Stromal cell of bone marrow (primary cell): Measurements from ENCODE around the gene SNRNP35.
"Not testable (repeated sequence)": the region's sequence is repeated elsewhere in the genome, so short reads cannot be mapped to it uniquely, and the experiment has no call there.

Experiments
- DNase-seq: peaks from one replicate; pipeline ENCODE4 v3.0.0-alpha.2; 2012; ENCODE audit warnings: low read depth

Gene SNRNP35, protein sequence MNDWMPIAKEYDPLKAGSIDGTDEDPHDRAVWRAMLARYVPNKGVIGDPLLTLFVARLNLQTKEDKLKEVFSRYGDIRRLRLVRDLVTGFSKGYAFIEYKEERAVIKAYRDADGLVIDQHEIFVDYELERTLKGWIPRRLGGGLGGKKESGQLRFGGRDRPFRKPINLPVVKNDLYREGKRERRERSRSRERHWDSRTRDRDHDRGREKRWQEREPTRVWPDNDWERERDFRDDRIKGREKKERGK

DNA sequence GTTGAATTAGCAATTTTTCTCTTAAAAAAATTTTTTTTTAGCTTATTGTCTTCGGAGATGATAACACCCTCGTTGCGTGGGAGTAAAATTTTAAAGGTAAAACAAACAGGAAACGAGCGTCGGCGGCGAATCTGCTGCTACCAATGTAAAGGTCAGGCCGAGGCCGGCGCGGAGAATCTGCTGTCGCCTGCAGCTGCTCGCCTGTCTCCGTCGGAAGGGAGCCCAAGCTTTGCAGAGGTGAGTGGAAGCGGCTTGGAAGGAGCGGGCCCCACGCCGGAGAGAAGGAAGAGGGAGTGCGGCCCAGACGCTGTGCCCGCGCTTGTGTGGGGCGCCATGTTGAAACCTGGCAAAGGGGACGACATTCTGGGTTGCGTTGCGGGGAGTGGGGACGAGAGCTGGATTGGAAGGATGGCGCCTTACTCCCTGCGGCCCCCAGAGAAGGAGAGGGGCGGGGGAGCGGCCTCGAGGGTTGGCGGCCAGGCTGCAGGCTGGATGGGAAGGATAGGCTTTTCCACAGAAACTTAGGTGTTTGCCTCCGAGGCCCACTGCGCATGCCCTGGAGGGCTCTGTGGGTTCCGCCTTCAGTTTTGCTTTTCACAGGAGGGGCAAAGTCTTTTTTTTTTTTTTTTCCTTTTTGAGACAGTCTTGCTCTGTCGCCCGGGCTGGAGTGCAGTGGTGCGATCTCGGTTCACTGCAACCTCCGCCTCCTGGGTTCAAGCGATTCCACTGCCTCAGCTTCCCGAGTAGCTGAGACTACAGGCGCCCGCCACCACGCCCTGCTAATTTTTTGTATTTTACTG lies at the start of gene SNRNP35:
SNRNP35 (plus strand) TSS at position 160 of the 800 bp plus-strand sequence. CDS start 7,402 bp downstream, outside the sequence.
- DNase-seq = peak; percentile 76

DNA sequence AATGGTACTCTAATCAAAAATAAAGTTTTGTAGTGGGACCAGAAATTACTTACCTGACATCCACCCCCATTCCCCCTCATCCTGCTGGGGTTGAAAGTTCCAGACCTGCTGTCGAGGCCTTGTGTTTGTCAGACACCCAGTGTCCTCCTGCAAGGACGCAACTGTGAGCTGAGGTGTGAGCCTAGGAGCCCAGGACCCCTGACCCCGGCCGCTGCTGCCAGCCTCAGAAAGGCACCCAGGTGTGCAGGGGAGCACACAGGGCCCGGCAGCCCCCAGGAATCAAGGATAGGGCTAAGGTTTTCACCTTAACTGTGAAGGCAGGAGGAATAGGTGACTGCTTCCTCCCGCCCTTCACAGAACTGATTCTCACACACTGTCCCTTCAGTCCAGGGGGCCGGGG lies 49.3 kb upstream of the SNRNP35 start:
- not testable (repeated sequence) for DNase-seq

DNA sequence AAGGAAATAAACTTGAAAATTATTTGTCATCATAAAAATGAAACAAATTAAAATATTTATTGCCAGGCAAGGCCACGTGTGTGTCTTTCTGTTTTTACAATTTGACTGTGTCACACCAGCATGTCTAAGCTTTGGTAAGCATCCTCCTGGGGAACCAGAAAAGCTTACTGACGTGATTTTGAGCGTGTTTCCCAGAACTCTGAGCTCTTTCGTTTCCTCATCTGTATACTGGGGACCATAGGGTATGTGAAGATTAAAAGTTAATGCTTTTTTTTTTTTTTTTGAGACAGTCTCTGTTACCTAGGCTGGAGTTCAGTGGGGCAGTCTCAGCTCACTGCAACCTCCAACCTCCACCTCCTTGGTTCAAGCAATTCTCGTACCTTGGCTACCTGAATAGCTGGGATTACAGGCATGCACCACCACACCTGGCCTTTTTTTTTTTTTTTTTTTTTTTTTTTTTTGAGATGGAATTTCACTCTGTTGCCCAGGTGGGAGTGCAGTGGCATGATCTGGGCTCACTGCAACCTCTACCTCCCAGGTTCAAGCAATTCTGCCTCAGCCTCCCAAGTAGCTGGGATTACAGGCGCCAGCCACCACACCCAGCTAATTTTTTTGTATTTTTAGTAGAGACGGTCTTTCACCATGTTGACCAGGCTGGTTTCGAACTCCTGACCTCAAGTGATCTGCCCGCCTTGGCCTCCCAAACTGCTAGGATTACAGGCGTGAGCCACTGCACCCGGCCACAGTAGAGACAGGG lies 48.5 kb upstream of the SNRNP35 start:
- not testable (repeated sequence) for DNase-seq

DNA sequence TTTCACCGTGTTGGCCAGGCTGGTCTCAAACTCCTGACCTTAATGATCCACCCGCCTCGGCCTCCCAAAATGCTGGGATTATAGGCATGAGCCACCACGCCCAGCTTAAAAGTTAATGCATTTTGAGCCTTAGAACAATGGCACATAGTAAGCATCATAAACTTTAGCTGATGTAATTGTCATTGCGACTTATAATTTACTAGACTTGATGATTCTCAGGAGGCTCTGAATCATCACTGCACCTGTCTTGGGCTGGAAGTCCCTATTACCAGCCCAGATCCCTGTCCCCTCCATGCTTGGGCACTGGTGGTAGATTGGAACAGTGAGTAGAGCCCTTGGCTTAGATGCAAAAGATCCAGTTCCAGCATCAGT lies 47.9 kb upstream of the SNRNP35 start:
- no peak for DNase-seq

DNA sequence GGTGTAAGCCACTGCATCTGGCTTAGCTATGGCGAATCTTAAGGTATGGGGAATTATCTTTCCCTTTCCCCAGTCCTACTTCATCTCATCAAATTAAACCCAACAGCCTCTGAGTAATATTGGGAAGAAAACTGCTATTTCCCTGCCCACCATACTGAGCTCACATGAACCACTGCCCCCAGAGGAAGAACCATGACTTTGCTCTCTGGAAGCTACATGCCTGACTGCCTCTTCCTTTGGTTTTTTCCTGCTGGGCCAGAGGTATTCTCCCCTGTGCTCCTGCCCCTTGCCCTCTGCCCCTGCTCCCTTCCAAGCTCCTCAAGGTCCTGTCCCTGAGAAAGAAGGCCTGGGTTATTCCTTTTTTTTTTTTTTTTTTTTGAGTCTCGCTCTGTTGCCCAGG lies 36.6 kb upstream of the SNRNP35 start:
- DNase-seq = no peak

DNA sequence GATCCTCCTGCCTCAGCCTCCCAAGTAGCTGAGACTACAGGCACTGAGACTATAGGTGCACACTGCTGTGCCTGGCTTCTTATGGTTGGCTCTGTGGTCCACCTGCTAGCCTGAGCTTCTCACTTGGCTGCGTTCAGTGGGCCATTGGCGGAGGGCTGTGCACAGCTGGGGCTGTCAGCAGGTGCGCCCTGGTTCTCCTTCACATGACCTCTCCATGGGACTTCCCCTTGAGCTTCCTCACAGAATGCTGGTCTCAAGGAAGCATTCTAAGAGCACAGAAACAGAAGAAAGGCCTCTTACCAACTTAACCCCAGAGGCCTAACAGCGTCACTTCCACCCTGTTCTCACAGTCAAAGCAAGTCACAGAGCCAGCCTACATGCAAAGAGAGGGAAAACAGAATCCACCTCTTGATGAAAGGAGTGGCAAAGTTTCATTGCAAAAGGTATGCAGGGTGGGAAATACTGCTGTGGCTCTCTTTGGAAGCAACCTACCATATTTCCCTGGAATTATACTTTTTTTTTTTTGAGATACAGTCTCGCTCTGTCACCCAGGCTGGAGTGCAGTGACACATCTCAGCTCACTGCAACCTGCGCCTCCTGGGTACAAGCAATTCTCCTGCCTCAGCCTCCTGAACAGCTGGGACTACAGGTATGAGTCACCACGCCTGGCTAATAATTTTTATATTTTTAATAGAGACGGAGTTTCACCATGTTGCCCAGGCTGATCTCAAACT lies 30.7 kb upstream of the SNRNP35 start:
- no peak for DNase-seq

DNA sequence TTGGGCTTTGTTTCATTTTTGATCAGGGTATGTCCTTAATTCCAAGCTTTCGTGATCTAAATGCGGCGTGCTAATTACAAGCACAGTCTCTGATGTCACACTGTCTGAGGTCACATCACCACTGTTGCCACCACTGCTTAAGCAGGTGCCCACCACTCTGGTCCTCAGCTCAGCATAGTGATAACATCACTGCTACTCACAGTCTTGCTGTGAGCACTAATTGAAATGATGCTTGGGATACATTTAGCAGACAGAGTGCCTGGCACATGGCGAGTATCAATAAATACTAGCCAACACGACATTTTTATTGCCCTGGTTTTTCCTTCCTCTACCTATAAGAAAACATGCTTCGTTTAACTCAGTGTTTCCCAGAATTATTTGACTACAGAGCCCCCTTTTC lies 29.3 kb upstream of the SNRNP35 start:
- no peak for DNase-seq

DNA sequence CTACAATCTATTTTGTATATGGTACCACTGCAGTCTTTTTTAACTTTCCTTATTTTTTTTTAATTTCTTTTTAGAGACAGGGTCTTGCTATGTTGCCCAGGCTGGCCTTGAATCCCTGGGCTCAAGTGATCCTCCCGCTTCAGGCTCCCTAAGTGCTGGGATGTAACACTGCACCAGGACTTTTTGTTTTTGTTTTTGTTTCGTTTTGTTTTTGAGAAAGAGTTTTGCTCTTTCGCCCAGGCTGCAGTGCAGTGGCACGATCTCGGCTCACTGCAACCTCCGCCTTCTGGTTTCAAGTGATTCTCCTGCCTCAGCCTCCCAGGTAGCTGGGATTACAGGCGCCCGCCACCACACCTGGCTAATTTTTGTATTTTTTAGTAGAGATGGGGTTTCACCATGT lies 28.8 kb upstream of the SNRNP35 start:
- not testable (repeated sequence) for DNase-seq

DNA sequence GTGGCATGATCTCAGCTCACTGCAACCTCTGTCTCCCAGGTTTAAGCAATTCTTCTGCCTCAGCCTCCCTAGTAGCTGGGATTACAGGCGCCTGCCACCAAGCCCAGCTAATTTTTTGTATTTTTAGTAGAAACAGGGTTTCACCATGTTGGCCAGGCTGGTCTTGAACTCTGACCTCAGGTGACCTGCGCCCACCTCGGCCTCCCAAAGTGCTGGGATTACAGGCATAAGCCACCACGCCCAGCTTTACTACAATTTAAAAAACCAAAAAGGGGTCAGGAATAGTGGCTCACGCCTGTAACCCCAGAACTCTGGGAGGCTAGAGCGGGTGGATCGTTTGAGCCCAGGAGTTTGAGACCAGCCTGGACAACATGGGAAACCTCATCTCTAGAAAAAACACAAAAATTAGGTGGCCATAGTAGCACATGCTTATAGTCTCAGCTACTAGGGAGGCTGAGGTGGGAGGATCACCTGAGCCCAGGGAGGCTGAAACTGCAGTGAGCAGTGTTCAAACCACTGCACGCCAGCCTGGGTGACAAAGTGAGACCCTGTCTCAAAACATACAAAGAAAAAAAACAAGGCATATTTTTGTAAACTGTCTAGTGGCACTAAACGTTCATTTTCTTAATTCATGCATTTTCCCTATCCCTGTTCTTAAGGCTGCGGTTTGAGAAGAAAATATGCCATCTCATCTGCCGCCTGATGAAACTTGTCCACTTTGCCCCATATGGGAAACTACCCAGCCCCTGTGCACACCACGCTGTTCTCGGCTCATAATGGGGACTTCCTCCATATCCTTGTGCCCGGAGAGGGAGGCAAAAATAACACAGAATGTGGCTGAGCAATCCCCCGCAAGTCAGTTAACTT lies 25.8 kb upstream of the SNRNP35 start:
- DNase-seq = not testable (repeated sequence)

DNA sequence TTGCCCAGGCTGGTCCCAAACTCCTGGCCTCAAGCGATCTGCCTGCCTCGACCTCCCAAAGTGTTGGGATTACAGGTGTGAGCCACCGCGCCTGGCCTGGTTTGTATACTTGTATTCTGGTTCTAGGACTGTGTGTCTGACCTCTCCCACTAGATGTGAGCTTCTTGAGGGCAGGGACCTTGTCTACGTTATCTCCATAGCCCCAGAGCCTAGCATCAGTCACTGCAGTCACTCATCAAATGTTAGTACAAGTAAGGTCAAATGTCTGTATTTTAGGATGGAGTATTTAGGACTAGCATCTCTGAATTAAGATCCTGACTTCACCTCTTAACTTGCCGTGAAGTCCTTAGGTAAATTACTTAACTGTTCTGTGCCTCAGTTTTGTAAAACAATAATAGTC lies 24.3 kb upstream of the SNRNP35 start:
- DNase-seq = no peak

DNA sequence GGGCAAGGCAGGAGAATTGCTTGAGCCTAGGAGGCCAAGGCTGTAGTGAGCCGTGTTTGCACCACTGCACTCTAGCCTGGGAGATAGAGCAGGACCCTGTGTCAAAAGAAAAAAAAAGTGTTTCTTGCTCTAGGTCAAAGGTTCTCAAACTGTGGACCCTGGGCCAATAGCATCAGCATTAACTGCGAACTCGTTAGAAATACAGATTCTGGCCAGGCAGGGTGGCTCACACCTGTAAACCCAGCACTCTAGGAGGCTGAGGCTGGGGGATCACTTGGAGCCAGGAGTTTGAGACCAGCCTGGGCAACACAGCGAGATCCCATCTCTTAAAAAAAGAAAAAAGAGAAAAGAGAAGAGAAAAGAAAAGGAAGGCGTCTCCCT lies 22.3 kb upstream of the SNRNP35 start:
- no peak for DNase-seq

DNA sequence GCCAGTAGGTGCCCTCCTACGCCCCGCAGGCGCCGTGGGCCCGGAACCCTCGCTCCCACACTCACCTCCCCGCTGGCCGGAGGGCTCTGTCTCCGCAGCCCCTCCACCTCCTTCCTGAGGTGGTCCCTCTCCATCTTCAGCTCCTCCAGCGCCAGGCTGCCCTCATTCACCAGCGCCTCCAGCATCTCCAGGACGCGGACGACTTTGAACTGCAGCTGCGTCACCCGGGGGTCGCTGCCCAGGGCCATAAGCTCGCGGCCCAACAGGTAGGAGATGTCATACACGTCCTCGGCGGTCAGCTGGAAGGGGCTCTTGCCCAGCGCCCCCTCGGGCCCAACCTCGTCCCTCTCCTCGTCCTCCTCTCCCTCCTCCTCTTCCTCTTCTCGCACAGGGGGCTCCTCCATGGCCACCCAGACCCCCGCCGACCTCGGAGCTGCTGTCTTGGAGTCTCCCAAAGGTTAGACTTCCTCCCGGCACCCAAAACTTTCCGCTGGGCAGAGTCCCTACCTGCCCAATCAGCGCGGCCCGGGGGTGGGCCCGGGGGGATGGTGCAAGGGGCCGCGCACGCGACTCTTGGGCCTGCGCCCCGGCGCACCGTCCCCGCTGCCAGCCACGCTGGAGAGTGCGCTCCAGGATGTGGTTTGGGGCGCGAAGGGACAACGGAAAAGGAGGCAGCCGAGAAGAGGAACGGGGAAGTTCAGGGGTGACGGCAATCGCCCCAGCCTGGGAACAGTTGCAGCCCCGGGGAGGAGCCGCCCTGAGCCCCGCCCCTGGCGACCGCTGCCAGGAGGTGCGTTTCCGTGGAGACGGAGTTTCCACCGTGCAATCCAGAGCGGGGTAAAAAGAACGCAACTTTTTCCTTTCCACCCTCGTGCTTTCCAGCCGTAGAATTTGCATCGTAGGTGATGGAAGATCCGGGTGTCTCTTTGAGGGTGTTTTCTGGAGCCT lies 21.6 kb upstream of the SNRNP35 start, which contains the start of gene RILPL2:
RILPL2 (minus strand) TSS at position 668 of the 948 bp plus-strand sequence; CDS start at position 404, 264 bp downstream.
- DNase-seq = peak; percentile 75

DNA sequence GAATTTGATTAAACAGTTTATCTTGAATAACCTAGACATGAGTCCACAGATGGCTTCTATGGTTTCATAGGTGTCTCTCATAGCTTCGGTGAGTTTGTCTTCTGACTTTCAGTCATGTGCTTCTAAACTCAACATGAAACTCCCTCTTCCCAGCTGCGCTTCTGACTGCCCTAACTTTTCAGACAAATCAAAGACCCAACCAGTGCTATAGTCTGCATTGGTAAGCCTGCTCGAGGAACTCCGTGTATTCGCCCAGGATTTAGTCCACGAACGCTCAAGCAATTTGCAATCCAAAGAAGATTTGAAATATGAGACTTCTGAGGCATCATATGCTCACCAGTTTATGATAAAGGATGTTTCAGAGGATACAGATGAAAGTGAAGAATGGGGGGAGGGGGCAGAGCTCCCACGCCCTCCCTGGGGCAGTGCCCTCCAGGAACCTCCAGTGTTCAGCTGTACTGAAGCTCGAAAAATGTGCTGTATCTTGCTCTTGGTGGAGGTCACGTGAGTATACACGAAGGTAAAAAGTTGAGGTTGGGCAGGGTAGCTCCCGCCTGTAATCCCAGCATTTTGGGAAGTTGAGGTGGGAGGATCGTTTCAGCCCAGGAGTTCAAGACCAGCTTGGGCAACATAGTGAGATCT lies 16.3 kb upstream of the SNRNP35 start:
- no peak for DNase-seq

DNA sequence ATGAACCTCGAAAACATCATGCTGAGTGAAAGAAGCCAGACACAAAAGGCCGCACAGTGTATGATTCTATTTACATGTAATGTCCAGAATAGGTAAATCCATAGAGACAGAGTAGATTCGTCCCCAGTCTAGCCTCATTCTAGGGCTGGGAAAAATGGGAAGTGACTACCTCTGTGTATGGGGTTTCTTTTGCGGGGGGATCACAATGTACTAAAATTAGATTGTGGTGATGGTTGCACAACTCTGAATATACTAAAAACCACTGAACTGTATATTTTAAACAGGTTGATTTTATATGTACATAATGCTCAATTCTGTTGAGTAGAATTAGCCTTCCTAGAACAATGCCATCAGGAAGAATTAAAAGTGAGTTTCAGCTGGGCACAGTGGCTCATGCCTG lies 15.2 kb upstream of the SNRNP35 start:
- DNase-seq = no peak

DNA sequence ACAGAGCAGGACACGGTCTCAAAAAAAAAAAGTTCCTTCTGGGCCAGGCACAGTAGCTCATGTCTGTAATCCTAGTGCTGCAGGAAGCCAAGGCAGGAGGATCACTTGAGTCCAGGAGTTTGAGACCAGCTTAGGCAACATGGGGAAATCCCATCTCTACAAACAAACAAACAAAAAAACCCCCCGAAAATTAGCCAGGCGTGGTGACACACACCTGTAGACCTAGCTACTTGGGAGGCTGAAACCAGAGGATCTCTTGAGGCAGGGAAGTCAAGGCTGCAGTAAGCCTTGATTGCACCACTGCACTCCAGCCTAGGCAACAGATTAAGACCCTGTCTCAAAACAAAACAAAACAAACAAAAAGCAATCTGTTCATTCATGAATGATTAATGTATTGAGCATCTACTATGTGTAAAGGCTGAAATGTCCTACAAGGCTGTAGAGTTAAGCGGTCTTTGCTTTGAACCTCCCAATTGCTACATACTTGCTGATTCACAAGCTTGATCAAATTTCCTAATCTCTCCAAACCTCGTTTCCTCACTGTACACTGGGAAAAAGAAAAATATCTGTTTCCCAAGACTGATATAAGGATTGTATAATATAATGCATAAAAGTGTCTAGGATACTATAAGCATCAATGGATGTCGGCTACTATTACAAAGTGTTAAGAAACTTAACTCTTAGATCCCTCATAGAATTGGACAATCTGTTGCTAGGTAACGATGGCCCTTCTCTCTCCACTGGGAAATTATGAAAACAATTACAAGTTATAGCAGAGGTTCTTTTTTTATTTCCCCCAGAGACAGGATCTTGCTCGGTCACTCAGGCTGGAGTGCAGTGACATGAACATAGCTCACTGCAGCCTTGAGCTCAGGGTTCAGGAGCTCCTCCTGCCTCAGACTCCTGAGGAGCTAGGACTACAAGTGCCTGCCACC lies 13.6 kb upstream of the SNRNP35 start:
- DNase-seq = peak; percentile 61

DNA sequence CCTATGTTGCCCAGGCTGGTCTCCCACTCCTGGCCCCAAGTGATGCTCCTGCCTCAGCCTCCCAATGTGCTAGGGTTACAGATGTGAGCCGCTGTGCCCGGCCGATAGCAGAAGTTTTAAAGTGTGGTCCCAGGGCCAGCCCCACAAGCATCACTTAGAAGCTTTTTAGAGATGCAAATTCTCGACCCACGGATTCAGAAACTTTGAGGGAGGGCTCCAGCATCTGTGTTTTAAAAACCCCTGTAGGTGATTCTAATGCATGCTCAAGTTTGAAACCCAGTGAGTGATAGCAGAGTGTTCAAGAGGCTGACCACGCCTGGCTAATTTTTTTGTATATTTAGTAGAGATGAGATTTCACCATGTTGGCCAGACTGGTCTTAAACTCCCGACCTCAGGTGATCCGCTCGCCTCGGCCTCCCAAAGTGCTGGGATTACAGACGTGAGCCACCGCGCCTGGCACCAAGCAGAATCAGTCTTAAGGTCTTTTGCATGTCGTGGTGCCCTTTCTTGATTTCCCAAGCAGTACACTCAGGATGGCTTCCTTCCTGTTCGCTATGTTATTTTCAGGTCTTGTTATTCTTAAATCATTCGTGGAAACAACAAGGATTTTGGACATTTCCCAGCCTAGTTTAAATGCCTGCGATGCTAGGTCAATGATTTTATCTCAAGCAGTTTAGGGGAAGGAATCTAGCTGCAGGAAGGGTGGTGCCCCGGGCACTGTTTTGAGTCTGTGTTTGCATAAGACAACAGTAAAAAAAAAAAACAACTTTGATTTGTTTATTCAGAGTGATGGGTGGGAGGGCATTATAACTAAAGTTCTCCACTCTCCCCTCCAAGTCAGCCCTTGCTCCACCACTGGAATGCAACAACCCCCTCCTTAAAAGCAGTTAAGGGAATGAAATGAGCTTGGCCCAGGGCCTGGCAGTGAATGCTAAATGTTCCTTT lies 12.3 kb upstream of the SNRNP35 start:
- no peak for DNase-seq

DNA sequence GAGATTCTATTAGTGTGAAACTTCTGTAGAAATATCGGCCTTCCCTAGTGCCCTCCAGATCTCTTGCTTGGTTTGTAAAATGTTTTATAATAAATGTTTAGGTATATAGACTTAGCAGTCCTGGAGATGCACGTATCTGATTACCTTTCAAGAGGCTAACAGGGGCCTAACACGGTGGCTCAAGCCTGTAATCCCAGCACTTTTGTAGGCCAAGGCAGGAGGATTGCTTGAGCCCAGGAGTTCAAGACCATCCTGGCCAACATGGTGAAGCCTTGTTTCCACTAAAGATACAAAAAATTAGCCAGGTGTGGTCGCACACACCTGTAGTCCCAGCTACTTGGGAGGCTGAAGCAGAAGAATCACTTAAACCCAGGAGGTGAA lies 11.6 kb upstream of the SNRNP35 start:
- DNase-seq = no peak
